Posterior cingulate gyrus (tissue), 11 donors: ENCODE measurements around the gene NPAS3.
"Not testable (repeated sequence)": the region's sequence is repeated elsewhere in the genome, so short reads cannot be mapped to it uniquely, and the experiment has no call there.

Experiments
- DNase-seq, 10 donors: peaks; one replicate each; pipeline versions ENCODE4 v3.0.0 to v3.0.0-alpha.2; 2020 to 2021; ENCODE audit warnings: mixed read lengths in 3 of 10
- intact Hi-C: fragments of 100-400 bp; cut with DNase I; formaldehyde crosslinking; loops from one replicate; pipeline ENCODE4 v1.15.1; 2023

Gene NPAS3

GRCh38 chr14:33062476-33062875 is 123.8 kb downstream of the NPAS3 start:
- DNase-seq, result no peak
- intact Hi-C loops, result no loop called here

- no peak for DNase-seq
- intact Hi-C loops, result no loop called here
These were observed 124.2 kb downstream of the NPAS3 start for GRCh38 chr14:33062881-33063280.

GRCh38 chr14:33063521-33063920 is 124.8 kb downstream of the NPAS3 start:
- intact Hi-C loops, result no loop called here
- DNase-seq, result no peak

GRCh38 chr14:33065634-33066033 is 127.0 kb downstream of the NPAS3 start:
- no peak for DNase-seq
- intact Hi-C loops, result no loop called here

GRCh38 chr14:33068040-33068439 is 129.4 kb downstream of the NPAS3 start:
- no peak for DNase-seq
- intact Hi-C loops, result no loop called here

- intact Hi-C loops, result no loop called here
These were observed 129.9 kb downstream of the NPAS3 start for GRCh38 chr14:33068626-33069025.

GRCh38 chr14:33070475-33070874 is 131.8 kb downstream of the NPAS3 start:
- DNase-seq, result no peak

More at GRCh38 chr14:33068626-33069025, 129.9 kb downstream of the NPAS3 start:
- DNase-seq, result no peak

GRCh38 chr14:33073023-33073422 is 134.3 kb downstream of the NPAS3 start:
- DNase-seq, result no peak
- intact Hi-C loops, result no loop called here

More at GRCh38 chr14:33070475-33070874, 131.8 kb downstream of the NPAS3 start:
- intact Hi-C loops, result no loop called here

GRCh38 chr14:33081259-33081658 is 142.6 kb downstream of the NPAS3 start:
- no peak for DNase-seq
- intact Hi-C loops, result no loop called here

- no peak for DNase-seq
These were observed 147.1 kb downstream of the NPAS3 start for GRCh38 chr14:33085799-33086198.

GRCh38 chr14:33088274-33088673 is 149.6 kb downstream of the NPAS3 start:
- peak in 1 of 10 donors; percentile 67 for DNase-seq
- intact Hi-C loops, result not testable (repeated sequence)

More at GRCh38 chr14:33085799-33086198, 147.1 kb downstream of the NPAS3 start:
- intact Hi-C loops, result no loop called here

GRCh38 chr14:33098016-33098415 is 159.3 kb downstream of the NPAS3 start:
- DNase-seq, result no peak
- intact Hi-C loops, result no loop called here

GRCh38 chr14:33103489-33103888 is 164.8 kb downstream of the NPAS3 start:
- intact Hi-C loops, result no loop called here
- no peak for DNase-seq

GRCh38 chr14:33103966-33104365 is 165.3 kb downstream of the NPAS3 start:
- intact Hi-C loops, result no loop called here
- DNase-seq, result no peak

- peak in 1 of 10 donors; percentile 64 for DNase-seq
- intact Hi-C loops, result no loop called here
These were observed 172.2 kb downstream of the NPAS3 start for GRCh38 chr14:33110737-33111443.

GRCh38 chr14:33114331-33114730 is 175.7 kb downstream of the NPAS3 start:
- intact Hi-C loops, result no loop called here

GRCh38 chr14:33118668-33119067 is 180.0 kb downstream of the NPAS3 start:
- intact Hi-C loops, result no loop called here
- peak in 6 of 10 donors; percentile 8 to 77 (median 28) for DNase-seq

More at GRCh38 chr14:33114331-33114730, 175.7 kb downstream of the NPAS3 start:
- no peak for DNase-seq

- intact Hi-C loops, result no loop called here
- no peak for DNase-seq
These were observed 181.7 kb downstream of the NPAS3 start for GRCh38 chr14:33120341-33120740.

- DNase-seq, result no peak
- intact Hi-C loops, result no loop called here
These were observed 182.3 kb downstream of the NPAS3 start for GRCh38 chr14:33120966-33121365.

GRCh38 chr14:33123281-33123680 is 184.6 kb downstream of the NPAS3 start:
- intact Hi-C loops, result no loop called here
- DNase-seq, result no peak

- intact Hi-C loops, result no loop called here
These were observed 187.8 kb downstream of the NPAS3 start for GRCh38 chr14:33126433-33126832.

GRCh38 chr14:33127531-33127930 is 188.9 kb downstream of the NPAS3 start:
- intact Hi-C loops, result no loop called here
- no peak for DNase-seq

More at GRCh38 chr14:33126433-33126832, 187.8 kb downstream of the NPAS3 start:
- DNase-seq, result no peak
